Activated naive CD4-positive, alpha-beta T cell treated with anti-CD3 and anti-CD28 coated beads, Interleukin-2, amount 10 ng/mL, durations not matched to agents 7 days and 5 days (primary cell): ENCODE results near the gene POLDIP2.

Experiments
- CTCF ChIA-PET: fragments of 350-600 bp; sonication (Branson Sonifier 250); formaldehyde crosslinking; loops from one replicate; lab custom pipeline; 2021; ENCODE audit warnings: antibody characterized with exemption; lab: Charles Lee
- DNase-seq: peaks from one replicate; pipeline ENCODE4 v3.0.0-alpha.2; 2020
- H3K27ac Mint-ChIP-seq: one replicate; pipeline ENCODE4 v1.8.0; 2021; ENCODE audit warnings: mild to moderate bottlenecking, moderate library complexity, mixed read lengths
- H3K27me3 Mint-ChIP-seq: one replicate; pipeline ENCODE4 v1.8.0; 2021; ENCODE audit warnings: mild to moderate bottlenecking, mixed read lengths
- H3K36me3 Mint-ChIP-seq: one replicate; pipeline ENCODE4 v1.8.0; 2021; ENCODE audit warnings: mixed read lengths
- H3K4me1 Mint-ChIP-seq: one replicate; pipeline ENCODE4 v1.8.0; 2021; ENCODE audit warnings: mixed read lengths
- H3K4me3 Mint-ChIP-seq: one replicate; pipeline ENCODE4 v1.8.0; 2021; ENCODE audit warnings: mild to moderate bottlenecking, moderate library complexity, mixed read lengths
- H3K9me3 Mint-ChIP-seq: one replicate; pipeline ENCODE4 v1.8.0; 2021; ENCODE audit warnings: mixed read lengths

The POLDIP2 gene

GRCh38 chr17:28331891-28332420 lies 25.4 kb downstream of the POLDIP2 start:
- Mint-ChIP-seq H3K9me3 (no peaks in the 10 kb centered on the region), H3K36me3 (peaks cover 17% of the 10 kb centered on the region), H3K27ac (no peak overlapping the region), H3K4me1 (peaks cover 34% of the 10 kb centered on the region), H3K4me3 (no peak overlapping the region), H3K27me3 (no peaks in the 10 kb centered on the region)
- CTCF ChIA-PET = no interaction called here
- DNase-seq = no peak

- Mint-ChIP-seq H3K27ac (peak overlapping the region; percentile 28), H3K4me3 (no peak overlapping the region), H3K4me1 (peaks cover 24% of the 10 kb centered on the region), H3K27me3 (no peaks in the 10 kb centered on the region), H3K36me3 (peaks cover 22% of the 10 kb centered on the region), H3K9me3 (no peaks in the 10 kb centered on the region)
- CTCF ChIA-PET = no interaction called here
- DNase-seq = no peak
Measured at GRCh38 chr17:28330671-28331070, 26.7 kb downstream of the POLDIP2 start.

DNA sequence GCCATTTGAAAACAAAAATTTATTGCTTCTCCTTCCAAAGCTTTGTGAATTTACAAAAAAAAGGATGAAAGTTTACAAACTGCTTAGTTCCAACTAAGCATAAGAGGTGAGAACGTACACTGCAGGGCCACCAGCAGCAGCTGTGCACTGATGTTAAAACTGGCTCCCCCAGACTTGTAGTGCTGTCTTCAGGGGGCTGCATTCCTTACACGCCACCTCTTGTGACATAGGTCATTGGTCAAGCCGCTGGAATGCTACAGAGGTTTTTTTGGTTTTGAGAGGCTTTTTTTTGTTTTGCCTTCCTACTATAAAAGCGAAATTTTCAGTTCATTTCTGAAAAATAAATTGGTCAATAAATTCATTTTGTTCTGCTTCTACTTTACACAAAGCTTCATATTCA lies 29.0 kb downstream of the POLDIP2 start:
- CTCF ChIA-PET = no interaction called here
- no peaks in the 10 kb centered on the region for H3K27me3 Mint-ChIP-seq
- H3K27ac Mint-ChIP-seq = no peak overlapping the region
- peaks cover 2% of the 10 kb centered on the region for H3K4me1 Mint-ChIP-seq
- peaks cover 22% of the 10 kb centered on the region for H3K36me3 Mint-ChIP-seq
- no peaks in the 10 kb centered on the region for H3K9me3 Mint-ChIP-seq
- H3K4me3 Mint-ChIP-seq = no peak overlapping the region
- no peak for DNase-seq

GRCh38 chr17:28327709-28328108 lies 29.6 kb downstream of the POLDIP2 start:
- Mint-ChIP-seq H3K36me3 (peaks cover 22% of the 10 kb centered on the region), H3K27ac (no peak overlapping the region), H3K9me3 (no peaks in the 10 kb centered on the region), H3K4me1 (peaks cover 4% of the 10 kb centered on the region), H3K27me3 (no peaks in the 10 kb centered on the region), H3K4me3 (no peak overlapping the region)
- CTCF ChIA-PET = no interaction called here
- no peak for DNase-seq

DNA sequence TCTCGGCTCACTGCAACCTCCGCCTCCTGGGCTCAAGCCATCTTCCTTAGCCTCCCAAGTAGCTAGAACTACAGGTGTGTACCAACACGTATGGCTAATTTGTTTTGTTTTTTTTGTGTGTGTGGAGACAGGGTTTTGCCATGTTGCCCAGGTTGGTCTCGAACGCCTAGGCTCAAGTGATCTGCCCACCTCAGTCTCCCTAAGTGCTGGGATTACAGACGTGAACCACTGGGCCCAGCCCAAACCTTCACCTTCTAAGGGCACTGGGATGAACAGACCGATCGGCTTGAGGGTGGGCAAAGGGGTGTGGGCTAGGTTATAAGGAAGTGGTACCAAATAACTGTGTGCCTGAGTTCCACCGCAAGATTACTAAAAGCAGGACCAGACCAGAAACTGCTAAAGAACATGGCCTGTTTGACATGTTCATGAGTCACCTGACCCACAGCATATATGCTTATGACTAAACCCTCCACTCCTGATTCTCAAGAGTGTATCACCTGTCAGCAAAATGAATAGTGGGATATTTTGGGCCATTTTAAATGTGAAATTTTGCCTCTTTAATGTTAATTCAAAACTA lies 30.2 kb downstream of the POLDIP2 start:
- peaks cover 24% of the 10 kb centered on the region for H3K36me3 Mint-ChIP-seq
- CTCF ChIA-PET = no interaction called here

GRCh38 chr17:28326114-28326513 lies 31.2 kb downstream of the POLDIP2 start:
- Mint-ChIP-seq H3K4me1 (peaks cover 13% of the 10 kb centered on the region), H3K36me3 (peaks cover 25% of the 10 kb centered on the region), H3K4me3 (no peak overlapping the region), H3K27ac (no peak overlapping the region), H3K9me3 (no peaks in the 10 kb centered on the region), H3K27me3 (no peaks in the 10 kb centered on the region)
- CTCF ChIA-PET = no interaction called here
- no peak for DNase-seq

More for the DNA sequence above, 30.2 kb downstream of the POLDIP2 start:
- Mint-ChIP-seq H3K27me3 (no peaks in the 10 kb centered on the region), H3K4me1 (peaks cover 5% of the 10 kb centered on the region), H3K9me3 (no peaks in the 10 kb centered on the region), H3K4me3 (no peak overlapping the region), H3K27ac (no peak overlapping the region)
- DNase-seq = no peak

DNA sequence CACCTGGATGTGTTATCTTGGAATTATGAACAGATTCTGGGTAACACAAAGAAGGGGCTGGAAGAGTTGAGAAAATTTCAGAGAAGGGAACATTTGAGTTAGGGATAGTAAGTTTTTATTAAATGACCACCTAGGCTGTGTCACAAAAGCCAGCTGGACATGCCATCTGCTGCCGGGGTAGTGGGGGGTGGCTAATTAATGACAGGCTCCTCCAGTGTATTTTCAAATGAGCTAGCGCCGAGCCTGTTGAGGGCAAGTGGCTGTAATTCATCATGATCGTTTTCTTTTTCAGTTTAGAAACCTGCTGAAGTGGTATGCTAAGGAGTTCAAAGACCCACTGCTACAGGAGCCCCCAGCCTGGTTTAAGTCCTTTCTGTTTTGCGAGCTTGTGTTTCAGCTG lies 32.1 kb downstream of the POLDIP2 start:
- Mint-ChIP-seq H3K27ac (no peak overlapping the region), H3K4me3 (no peak overlapping the region), H3K9me3 (no peaks in the 10 kb centered on the region), H3K27me3 (no peaks in the 10 kb centered on the region), H3K36me3 (peaks cover 29% of the 10 kb centered on the region), H3K4me1 (peaks cover 22% of the 10 kb centered on the region)
- no peak for DNase-seq
- CTCF ChIA-PET = no interaction called here

- peaks cover 29% of the 10 kb centered on the region for H3K36me3 Mint-ChIP-seq
- no peak overlapping the region for H3K27ac Mint-ChIP-seq
- no peaks in the 10 kb centered on the region for H3K27me3 Mint-ChIP-seq
- CTCF ChIA-PET = no interaction called here
- no peak for DNase-seq
- H3K4me1 Mint-ChIP-seq = peaks cover 26% of the 10 kb centered on the region
- H3K4me3 Mint-ChIP-seq = no peak overlapping the region
- H3K9me3 Mint-ChIP-seq = no peaks in the 10 kb centered on the region
Measured at GRCh38 chr17:28324781-28325180, 32.5 kb downstream of the POLDIP2 start.

- Mint-ChIP-seq H3K9me3 (no peaks in the 10 kb centered on the region), H3K4me3 (no peak overlapping the region), H3K36me3 (peaks cover 27% of the 10 kb centered on the region), H3K27me3 (no peaks in the 10 kb centered on the region), H3K4me1 (peaks cover 29% of the 10 kb centered on the region), H3K27ac (no peak overlapping the region)
- CTCF ChIA-PET = no interaction called here
- no peak for DNase-seq
Measured at GRCh38 chr17:28324267-28324745, 33.0 kb downstream of the POLDIP2 start.

DNA sequence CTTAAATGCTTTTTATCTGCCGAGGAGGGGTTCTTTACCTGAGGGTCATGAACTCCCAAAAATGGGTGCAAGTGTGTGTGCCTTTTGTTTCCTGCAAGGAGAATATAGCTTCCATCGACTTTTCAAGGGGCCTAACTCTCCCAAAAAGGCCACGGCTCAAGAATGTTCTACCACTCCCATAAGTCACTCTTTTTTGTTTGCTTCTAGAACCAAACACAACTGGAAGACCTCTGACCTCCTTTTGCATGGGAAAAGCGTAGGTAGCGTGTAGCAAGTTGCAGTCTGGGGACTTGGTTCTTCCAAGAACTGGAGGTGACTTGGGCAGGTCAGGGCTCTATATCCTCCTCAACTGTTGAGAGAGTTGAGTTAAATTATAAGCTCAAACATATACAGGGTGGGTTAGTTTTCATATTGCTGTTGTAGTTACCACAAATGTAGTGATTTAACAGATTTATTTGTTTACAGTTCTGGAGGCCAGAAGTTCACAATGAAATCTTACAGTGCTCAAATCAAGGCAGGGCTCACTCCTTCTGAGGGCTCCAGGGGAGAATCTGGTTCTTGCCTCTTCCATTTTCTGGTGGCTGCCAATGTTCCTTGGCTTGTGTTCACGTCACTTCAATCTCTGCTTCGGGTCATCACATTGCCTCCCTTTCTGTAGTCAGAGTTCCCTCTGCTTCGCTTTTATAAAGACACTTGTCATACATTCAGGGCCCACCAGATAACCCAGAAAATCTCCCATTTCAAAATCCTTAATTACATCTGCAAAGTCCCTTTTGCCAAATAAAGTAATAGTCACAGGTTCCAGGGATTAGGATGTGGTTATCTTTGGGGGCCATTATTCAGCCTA lies 36.9 kb downstream of the POLDIP2 start:
- peaks cover 7% of the 10 kb centered on the region for H3K36me3 Mint-ChIP-seq
- CTCF ChIA-PET = no interaction called here
- H3K27me3 Mint-ChIP-seq = peaks cover 11% of the 10 kb centered on the region
- no peaks in the 10 kb centered on the region for H3K9me3 Mint-ChIP-seq
- H3K27ac Mint-ChIP-seq = peak overlapping the region; percentile 5
- peaks cover 42% of the 10 kb centered on the region for H3K4me1 Mint-ChIP-seq
- H3K4me3 Mint-ChIP-seq = peak overlapping the region; percentile 83
- no peak for DNase-seq

- Mint-ChIP-seq H3K4me3 (peak overlapping the region; percentile 83), H3K27ac (peak overlapping the region; percentile 81), H3K4me1 (peaks cover 42% of the 10 kb centered on the region), H3K9me3 (no peaks in the 10 kb centered on the region), H3K27me3 (peaks cover 16% of the 10 kb centered on the region), H3K36me3 (peaks cover 7% of the 10 kb centered on the region)
- DNase-seq = no peak
- CTCF ChIA-PET = no interaction called here
Measured at GRCh38 chr17:28319598-28319935, 37.8 kb downstream of the POLDIP2 start.

GRCh38 chr17:28318759-28319597 lies 38.3 kb downstream of the POLDIP2 start, which contains the start of gene TMEM97:
Gene TMEM97 (plus strand): TSS chr17:28319200. CDS start chr17:28319240, 40 bp downstream.
- peaks cover 42% of the 10 kb centered on the region for H3K4me1 Mint-ChIP-seq
- H3K27me3 Mint-ChIP-seq = peaks cover 16% of the 10 kb centered on the region
- peak within 1 kb of the TSS; percentile 81 for H3K27ac Mint-ChIP-seq
- H3K4me3 Mint-ChIP-seq = peak within 1 kb of the TSS; percentile 83
- peak; percentile 97 for DNase-seq
- CTCF ChIA-PET = interaction anchor here (1.8 kb wide), 1 partner anchor 15 kb away, joined by 7 read pairs; no protein-coding TSS in a partner anchor
- H3K9me3 Mint-ChIP-seq = no peaks in the 10 kb centered on the region
- peaks cover 7% of the 10 kb centered on the region for H3K36me3 Mint-ChIP-seq

DNA sequence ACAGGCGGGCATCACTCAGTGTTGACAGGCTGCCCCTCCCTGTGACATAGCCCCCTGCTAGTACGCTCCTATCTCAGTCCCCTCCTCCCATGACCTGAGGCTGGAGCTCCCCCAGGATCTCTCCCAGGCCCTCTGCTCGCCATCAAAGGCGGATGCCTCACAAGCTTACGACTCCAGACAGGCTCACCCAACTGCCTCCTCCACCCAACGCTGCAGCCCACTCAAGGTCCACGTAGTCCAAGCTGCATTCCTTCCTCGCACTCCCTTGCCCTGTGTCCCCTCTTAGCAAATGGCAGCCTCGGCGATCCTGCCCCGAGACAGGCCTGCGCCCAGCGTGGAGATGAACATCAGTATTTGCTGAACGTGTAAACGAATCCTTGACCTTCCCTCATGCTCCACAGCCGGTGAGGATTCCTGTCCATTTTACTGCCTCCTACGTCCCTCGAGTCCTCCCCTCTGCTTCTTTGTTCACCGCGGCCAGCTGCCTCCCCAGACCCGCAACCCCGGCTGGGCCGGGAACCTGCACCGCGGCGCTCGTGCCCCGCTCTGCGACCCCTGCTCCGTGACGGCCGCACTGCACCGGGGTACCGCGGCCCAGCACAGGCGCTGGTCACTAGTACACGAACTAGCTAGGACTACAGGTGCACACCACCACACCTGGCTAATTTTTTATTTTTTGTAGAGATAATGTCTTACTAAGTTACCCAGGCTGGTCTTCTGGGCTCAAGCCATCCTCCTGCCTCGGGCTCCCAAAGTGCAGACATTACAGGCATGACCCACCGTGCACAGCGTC lies 39.2 kb downstream of the POLDIP2 start:
- no peaks in the 10 kb centered on the region for H3K9me3 Mint-ChIP-seq
- H3K4me3 Mint-ChIP-seq = peak overlapping the region; percentile 83
- CTCF ChIA-PET = interaction anchor here (1.6 to 1.8 kb wide), 2 partner anchors 14 to 67 kb away, joined by 4 to 7 read pairs; no protein-coding TSS in a partner anchor
- H3K36me3 Mint-ChIP-seq = peaks cover 7% of the 10 kb centered on the region
- peak; percentile 33 for DNase-seq
- peaks cover 23% of the 10 kb centered on the region for H3K27me3 Mint-ChIP-seq
- peak overlapping the region; percentile 81 for H3K27ac Mint-ChIP-seq
- peaks cover 41% of the 10 kb centered on the region for H3K4me1 Mint-ChIP-seq
